GM12878 (cell line): ENCODE results near the gene ZWINT. TPM values are rescaled to one million over a fixed set of nuclear protein-coding genes. Genes with fewer than 3 reads are reported as not detected.

ENCODE experiments used
- BCL11A ChIP-seq: IDR thresholded peaks from 2 replicates; pipeline ENCODE4 v1.6.1; 2011; ENCODE audit warnings: low read depth, low read length
- BHLHE40 ChIP-seq, 2 experiments: fragments of 450-650 bp in 1 of 2; IDR thresholded peaks; 2 replicates each; pipeline ENCODE4 v1.6.1; 2011 to 2017; ENCODE audit warnings: low read depth in 2 of 2, borderline replicate concordance in 1 of 2, improper control_type of control experiment in 1 of 2, low read length in 1 of 2, mild to moderate bottlenecking in 1 of 2
- CBX5 ChIP-seq: sonication (generic); IDR thresholded peaks from 2 replicates; pipeline ENCODE4 v1.6.1; 2016; ENCODE audit warnings: low read depth, moderate library complexity, mild to moderate bottlenecking, inconsistent platforms
- E2F4 ChIP-seq: IDR thresholded peaks from 2 replicates; pipeline ENCODE4 v1.6.1; 2012; ENCODE audit warnings: low read depth, low read length, improper control_type of control experiment
- ETV6 ChIP-seq, 2 experiments: fragments of 450-650 bp in 1 of 2; IDR thresholded peaks in 1 of 2; conservative IDR thresholded peaks in 1 of 2; 2 replicates each; pipeline ENCODE4 v1.6.1; 2014; ENCODE audit warnings: antibody characterized with exemption in 1 of 2, borderline replicate concordance in 1 of 2, low read depth in 1 of 2, mild to moderate bottlenecking in 1 of 2, moderate library complexity in 1 of 2
- FOS ChIP-seq: IDR thresholded peaks from 3 replicates; pipeline ENCODE4 v1.6.1; 2011; ENCODE audit warnings: borderline replicate concordance; ENCODE audit not compliant: insufficient read length; ENCODE audit errors: extremely low read depth
- FOXM1 ChIP-seq: IDR thresholded peaks from 2 replicates; pipeline ENCODE4 v1.6.1; 2012; ENCODE audit warnings: low read depth, mild to moderate bottlenecking, inconsistent platforms, low read length, moderate library complexity
- GATAD2B ChIP-seq: fragments of 450-650 bp; conservative IDR thresholded peaks from 2 replicates; pipeline ENCODE4 v1.6.1; 2017; ENCODE audit warnings: low read depth, mild to moderate bottlenecking, moderate library complexity
- HCFC1 ChIP-seq: fragments of 150-350 bp; IDR thresholded peaks from 2 replicates; pipeline ENCODE4 v1.6.1; 2014; ENCODE audit warnings: low read length
- HDGF ChIP-seq: fragments of 450-650 bp; IDR thresholded peaks from 2 replicates; pipeline ENCODE4 v1.6.1; 2016; ENCODE audit warnings: antibody characterized with exemption
- IKZF1 ChIP-seq: fragments of 450-650 bp; conservative IDR thresholded peaks from 2 replicates; pipeline ENCODE4 v1.6.1; 2017; ENCODE audit warnings: antibody characterized with exemption, mild to moderate bottlenecking
- KLF5 ChIP-seq: fragments of 450-650 bp; IDR thresholded peaks from 2 replicates; pipeline ENCODE4 v1.6.1; 2014; ENCODE audit warnings: mild to moderate bottlenecking; ENCODE audit not compliant: partially characterized antibody
- LARP7 ChIP-seq: fragments of 450-650 bp; IDR thresholded peaks from 2 replicates; pipeline ENCODE4 v1.6.1; 2017; ENCODE audit warnings: mild to moderate bottlenecking
- MXI1 ChIP-seq: fragments of 150-350 bp; IDR thresholded peaks from 2 replicates; pipeline ENCODE4 v1.6.1; 2011; ENCODE audit warnings: low read depth, mild to moderate bottlenecking, inconsistent platforms, low read length, improper control_type of control experiment
- NFYA ChIP-seq: IDR thresholded peaks from 2 replicates; pipeline ENCODE4 v1.6.1; 2011; ENCODE audit warnings: low read depth, mild to moderate bottlenecking, low read length, improper control_type of control experiment, borderline replicate concordance
- PML ChIP-seq: IDR thresholded peaks from 2 replicates; pipeline ENCODE4 v1.6.1; 2012; ENCODE audit warnings: low read length, inconsistent platforms
- POU2F2 ChIP-seq: IDR thresholded peaks from 3 replicates; pipeline ENCODE4 v1.6.1; 2011; ENCODE audit warnings: low read depth, mild to moderate bottlenecking, low read length, borderline replicate concordance
- RB1 ChIP-seq: fragments of 450-650 bp; formaldehyde crosslinking; IDR thresholded peaks from 2 replicates; pipeline ENCODE4 v1.6.1; 2017; ENCODE audit warnings: mild to moderate bottlenecking, borderline replicate concordance
- RFX5 ChIP-seq: IDR thresholded peaks from 2 replicates; pipeline ENCODE4 v1.6.1; 2011; ENCODE audit warnings: low read depth, low read length, improper control_type of control experiment
- SIX5 ChIP-seq: IDR thresholded peaks from 2 replicates; pipeline ENCODE4 v1.6.1; 2011; ENCODE audit warnings: mild to moderate bottlenecking, low read depth, low read length, moderate library complexity; ENCODE audit not compliant: severe bottlenecking
- SMAD5 ChIP-seq: IDR thresholded peaks from 2 replicates; pipeline ENCODE4 v1.6.1; 2016; ENCODE audit warnings: antibody characterized with exemption, low read depth
- SP1 ChIP-seq: IDR thresholded peaks from one replicate; pipeline ENCODE4 v1.6.1; 2011; ENCODE audit warnings: low read depth, low read length
- TAF1 ChIP-seq: IDR thresholded peaks from 2 replicates; pipeline ENCODE4 v1.6.1; 2011; ENCODE audit warnings: mild to moderate bottlenecking, low read depth, low read length, borderline replicate concordance
- TARDBP ChIP-seq: IDR thresholded peaks from 2 replicates; pipeline ENCODE4 v1.6.1; 2016; ENCODE audit warnings: borderline replicate concordance
- YBX1 ChIP-seq: fragments of 450-650 bp; IDR thresholded peaks from 2 replicates; pipeline ENCODE4 v1.6.1; 2016; ENCODE audit warnings: antibody characterized with exemption
- ZNF24 ChIP-seq: fragments of 450-650 bp; IDR thresholded peaks from 2 replicates; pipeline ENCODE4 v1.6.1; 2017; ENCODE audit warnings: antibody characterized with exemption, mild to moderate bottlenecking
- ZZZ3 ChIP-seq: IDR thresholded peaks from 2 replicates; pipeline ENCODE4 v1.6.1; 2011; ENCODE audit warnings: low read depth; ENCODE audit not compliant: control insufficient read depth, insufficient read length
- polyA plus RNA-seq, 11 experiments: library from polyadenylated mRNA; depleted of rRNA in 4 of 11; unstranded in 6 of 11; stranded (reverse) in 5 of 11; fragments of >200 nt; fragmentation: Nextera tagmentation in 4 of 11; fragmentation: Illumina TruSeq in 1 of 11; extraction: Ambion mirVana in 4 of 11; extraction: Trizol in 1 of 11; gene quantifications; 1 replicate in 1 of 11; 2 replicates in 10 of 11; pipeline versions ENCODE4 v1.2.1 to v1.2.3, GENCODE V29; 2011 to 2016; ENCODE audit warnings: inconsistent platforms in 2 of 11, missing spikeins in 2 of 11, low read depth in 1 of 11
- total RNA-seq, 4 experiments: library from RNA; depleted of rRNA in 3 of 4; stranded (reverse); fragments of >200 nt in 3 of 4; fragmentation: Illumina TruSeq in 1 of 4; extraction: Trizol in 1 of 4; gene quantifications; 2 replicates each; pipeline versions ENCODE4 v1.2.1 to v1.2.3, GENCODE V29; 2013 to 2021
- TF ChIP-seq, protein P1 (sequence below): fragments of 450-650 bp; conservative IDR thresholded peaks from 2 replicates; pipeline ENCODE4 v1.6.1; 2017; ENCODE audit warnings: mild to moderate bottlenecking, moderate library complexity
- TF ChIP-seq, protein P2 (sequence below): fragments of 450-650 bp; IDR thresholded peaks from 2 replicates; pipeline ENCODE4 v1.6.1; 2016; ENCODE audit warnings: mild to moderate bottlenecking

ZWINT gene
- total and polyA plus RNA-seq, 10 of the 15 experiments (the other 5 are each of a cell fraction or from before 2014, with no cell fraction given), result 98.7 to 324 (median 138) TPM

DNA sequence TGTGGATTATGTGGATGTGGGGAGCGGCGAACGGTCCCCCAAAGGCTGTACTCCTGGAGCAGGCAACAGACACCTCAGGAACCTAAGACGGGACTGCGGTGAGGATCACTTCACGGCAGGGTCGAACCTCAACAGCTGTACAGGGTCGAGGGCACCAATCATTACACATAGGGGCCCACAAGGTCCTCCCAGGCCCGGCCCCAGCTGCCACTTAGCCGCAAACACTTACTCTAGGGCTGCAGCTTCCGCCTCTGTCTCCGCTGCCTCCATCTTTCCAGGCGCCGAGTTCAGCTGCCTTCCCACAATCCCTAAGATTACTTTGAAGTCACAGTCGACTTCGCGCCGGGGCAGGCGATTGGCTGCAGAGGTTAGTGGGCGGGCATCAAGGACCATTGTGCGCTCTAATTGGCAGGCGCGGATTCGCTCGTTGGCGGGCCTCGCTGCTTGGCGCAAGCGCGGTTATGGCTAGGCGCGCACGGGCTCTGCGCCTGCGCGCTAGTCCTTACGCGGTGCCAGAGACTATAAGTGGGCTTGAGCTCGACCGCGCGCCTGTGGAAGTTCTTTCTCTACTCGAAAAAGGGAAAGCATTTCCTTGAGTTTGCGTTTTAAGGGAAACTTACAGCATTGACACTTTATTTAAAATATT is at the start of gene ZWINT (continued):
- TF ChIP-seq, protein P1, sequence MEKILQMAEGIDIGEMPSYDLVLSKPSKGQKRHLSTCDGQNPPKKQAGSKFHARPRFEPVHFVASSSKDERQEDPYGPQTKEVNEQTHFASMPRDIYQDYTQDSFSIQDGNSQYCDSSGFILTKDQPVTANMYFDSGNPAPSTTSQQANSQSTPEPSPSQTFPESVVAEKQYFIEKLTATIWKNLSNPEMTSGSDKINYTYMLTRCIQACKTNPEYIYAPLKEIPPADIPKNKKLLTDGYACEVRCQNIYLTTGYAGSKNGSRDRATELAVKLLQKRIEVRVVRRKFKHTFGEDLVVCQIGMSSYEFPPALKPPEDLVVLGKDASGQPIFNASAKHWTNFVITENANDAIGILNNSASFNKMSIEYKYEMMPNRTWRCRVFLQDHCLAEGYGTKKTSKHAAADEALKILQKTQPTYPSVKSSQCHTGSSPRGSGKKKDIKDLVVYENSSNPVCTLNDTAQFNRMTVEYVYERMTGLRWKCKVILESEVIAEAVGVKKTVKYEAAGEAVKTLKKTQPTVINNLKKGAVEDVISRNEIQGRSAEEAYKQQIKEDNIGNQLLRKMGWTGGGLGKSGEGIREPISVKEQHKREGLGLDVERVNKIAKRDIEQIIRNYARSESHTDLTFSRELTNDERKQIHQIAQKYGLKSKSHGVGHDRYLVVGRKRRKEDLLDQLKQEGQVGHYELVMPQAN, result peak; percentile 97
- no peak for TF ChIP-seq CBX5
- TF ChIP-seq YBX1, result no peak
- peak in 1 of 2 experiments; percentile 22; a peak in 1 of 4 replicates for TF ChIP-seq BHLHE40 (IDR thresholded peaks at IDR 0.05; ENCODE audit: borderline replicate concordance in 1 of 2, low read depth in 2 of 2, low read length in 1 of 2)
- TF ChIP-seq GATAD2B, result 0 out of 2 replicates have a peak, but pooled peaks have one; percentile 29
- no peak for TF ChIP-seq ETV6 (conservative IDR thresholded peaks at IDR 0.05 in 1 of 2, IDR thresholded peaks at IDR 0.05 in 1 of 2; ENCODE audit: borderline replicate concordance in 1 of 2, low read depth in 1 of 2)
- no peak for TF ChIP-seq LARP7
- TF ChIP-seq PML, result peak; percentile 85
- TF ChIP-seq TAF1, result peak; percentile 62
- no peak for TF ChIP-seq SIX5
- TF ChIP-seq ZZZ3, result no peak
- TF ChIP-seq HDGF, result 0 out of 2 replicates have a peak, but pooled peaks have one; percentile 42
- TF ChIP-seq IKZF1, result peak; percentile 63
- TF ChIP-seq RB1, result peak; percentile 94; the same call in 1 of the 2 replicates
- TF ChIP-seq ZNF24, result no peak
- 0 out of 2 replicates have a peak, but pooled peaks have one; percentile 18 for TF ChIP-seq BCL11A
- no peak for TF ChIP-seq KLF5
- peak; percentile 99 for TF ChIP-seq E2F4
- peak; percentile 71 for TF ChIP-seq FOXM1
- TF ChIP-seq NFYA, result peak; percentile 56; the same call in 1 of the 2 replicates
- 0 out of 2 replicates have a peak, but pooled peaks have one; percentile 11 for TF ChIP-seq MXI1
- peak; percentile 73; the same call in 1 of the 3 replicates for TF ChIP-seq POU2F2
- TF ChIP-seq FOS, result peak; percentile 50
- TF ChIP-seq, protein P2, sequence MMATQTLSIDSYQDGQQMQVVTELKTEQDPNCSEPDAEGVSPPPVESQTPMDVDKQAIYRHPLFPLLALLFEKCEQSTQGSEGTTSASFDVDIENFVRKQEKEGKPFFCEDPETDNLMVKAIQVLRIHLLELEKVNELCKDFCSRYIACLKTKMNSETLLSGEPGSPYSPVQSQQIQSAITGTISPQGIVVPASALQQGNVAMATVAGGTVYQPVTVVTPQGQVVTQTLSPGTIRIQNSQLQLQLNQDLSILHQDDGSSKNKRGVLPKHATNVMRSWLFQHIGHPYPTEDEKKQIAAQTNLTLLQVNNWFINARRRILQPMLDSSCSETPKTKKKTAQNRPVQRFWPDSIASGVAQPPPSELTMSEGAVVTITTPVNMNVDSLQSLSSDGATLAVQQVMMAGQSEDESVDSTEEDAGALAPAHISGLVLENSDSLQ, result peak; percentile 87
- no peak for TF ChIP-seq RFX5
- peak; percentile 29; the same call in 1 of the 2 replicates for TF ChIP-seq HCFC1
- TF ChIP-seq TARDBP, result no peak
- peak; percentile 98 for TF ChIP-seq SP1
- peak; percentile 81; the same call in 1 of the 2 replicates for TF ChIP-seq SMAD5
